PC-9 (cell line): ENCODE results near the gene NIBAN1. TPM values are rescaled to one million over a fixed set of nuclear protein-coding genes. Genes with fewer than 3 reads are reported as not detected.

ENCODE experiments used
- BruUV-seq: library from RNA; stranded (reverse); fragments of 400-500 nt; replicated peaks from 2 replicates; lab custom pipeline; 2021; lab: Mats Ljungman, UMichigan
- CTCF ChIA-PET: fragments of 300-600 bp; sonication (Branson Sonifier 250); formaldehyde crosslinking; loops from one replicate; lab custom pipeline; 2022; ENCODE audit warnings: antibody characterized with exemption; lab: Charles Lee
- POLR2A ChIA-PET: fragments of 300-600 bp; sonication (Branson Sonifier 250); formaldehyde crosslinking; loops from one replicate; lab custom pipeline; 2022; ENCODE audit warnings: antibody characterized with exemption; ENCODE audit not compliant: unreplicated experiment; lab: Charles Lee
- DNase-seq, 2 experiments: peaks; one replicate each; pipeline versions ENCODE4 v3.0.0 to v3.0.0-alpha.2; 2015 to 2022; ENCODE audit warnings: mixed read lengths in 1 of 2
- H2AFZ ChIP-seq: fragments of 200-600 bp; sonication (generic); 2 replicates; pipeline ENCODE4 v1.8.1; 2017; ENCODE audit warnings: antibody characterized with exemption
- H3F3A ChIP-seq: fragments of 200-600 bp; sonication (generic); 2 replicates; pipeline ENCODE4 v1.8.1; 2017; ENCODE audit warnings: antibody characterized with exemption, mild to moderate bottlenecking, low read depth; ENCODE audit not compliant: insufficient read depth
- H3K27ac ChIP-seq: fragments of 200-600 bp; sonication (generic); 2 replicates; pipeline ENCODE4 v1.6.1; 2016; ENCODE audit warnings: mixed run types
- H3K27me3 ChIP-seq: fragments of 200-600 bp; sonication (generic); 2 replicates; pipeline ENCODE4 v1.6.1; 2016; ENCODE audit warnings: low read depth, mixed run types; ENCODE audit not compliant: insufficient read depth
- H3K36me3 ChIP-seq: fragments of 200-600 bp; sonication (generic); 2 replicates; pipeline ENCODE4 v1.6.1; 2016; ENCODE audit warnings: low read depth, mixed run types
- H3K4me1 ChIP-seq: fragments of 200-600 bp; sonication (generic); replicated peaks from 2 replicates; pipeline ENCODE4 v1.6.1; 2016; ENCODE audit warnings: mixed run types; ENCODE audit not compliant: insufficient read depth
- H3K4me2 ChIP-seq: fragments of 200-600 bp; sonication (generic); 2 replicates; pipeline ENCODE4 v1.6.1; 2017; ENCODE audit warnings: mixed run types
- H3K4me3 ChIP-seq: fragments of 200-600 bp; sonication (generic); 2 replicates; pipeline ENCODE4 v1.6.1; 2016; ENCODE audit warnings: mixed run types
- H3K79me2 ChIP-seq: fragments of 200-600 bp; sonication (generic); 2 replicates; pipeline ENCODE4 v1.6.1; 2017; ENCODE audit warnings: low read depth, mixed run types
- H3K9me2 ChIP-seq: fragments of 200-600 bp; sonication (generic); 2 replicates; pipeline ENCODE4 v1.8.1; 2017; ENCODE audit warnings: mild to moderate bottlenecking; ENCODE audit not compliant: insufficient read depth
- H3K9me3 ChIP-seq: fragments of 200-600 bp; sonication (generic); 2 replicates; pipeline ENCODE4 v1.8.1; 2016; ENCODE audit warnings: low read depth; ENCODE audit not compliant: insufficient read depth
- H4K20me1 ChIP-seq: fragments of 200-600 bp; sonication (generic); 2 replicates; pipeline ENCODE4 v1.8.1; 2017; ENCODE audit not compliant: insufficient read depth
- EZH2 ChIP-seq: fragments of 200-600 bp; sonication (generic); IDR thresholded peaks from 2 replicates; pipeline ENCODE4 v1.8.0; 2017; ENCODE audit warnings: antibody characterized with exemption, low read depth
- intact Hi-C: fragments of 100-400 bp; cut with micrococcal nuclease; formaldehyde crosslinking; loops from one replicate; pipeline ENCODE4 v1.10.0; 2022; ENCODE audit not compliant: unreplicated experiment
- total RNA-seq: library from RNA; stranded (reverse); gene quantifications from 2 replicates; pipeline ENCODE4 v1.2.3, GENCODE V29; 2021
- TF ChIP-seq, protein P1 (sequence below): fragments of 200-600 bp; sonication (generic); conservative IDR thresholded peaks from 2 replicates; pipeline ENCODE4 v1.6.1; 2017; ENCODE audit warnings: mixed run types, antibody characterized with exemption, mild to moderate bottlenecking, moderate library complexity

Gene NIBAN1
- total RNA-seq, 1 experiment from 2014 or later: 29.3 TPM

GRCh38 chr1:184994301-184994700, 20.0 kb upstream of the NIBAN1 start:
- H3K9me2 ChIP-seq: no peaks in the 10 kb centered on the region
- intact Hi-C loops: no loop called here
- H3K4me3 ChIP-seq: no peak overlapping the region
- no TSS peak for BruUV-seq
- no peaks in the 10 kb centered on the region for H3K9me3 ChIP-seq
- H3K4me2 ChIP-seq: no peak overlapping the region
- CTCF ChIA-PET: no interaction called here
- no peaks in the 10 kb centered on the region for H4K20me1 ChIP-seq
- no peak for DNase-seq
- no peak overlapping the region for H3K27ac ChIP-seq
- H3K79me2 ChIP-seq: no peaks in the 10 kb centered on the region
- H3K27me3 ChIP-seq: no peaks in the 10 kb centered on the region
- TF ChIP-seq, protein P1, sequence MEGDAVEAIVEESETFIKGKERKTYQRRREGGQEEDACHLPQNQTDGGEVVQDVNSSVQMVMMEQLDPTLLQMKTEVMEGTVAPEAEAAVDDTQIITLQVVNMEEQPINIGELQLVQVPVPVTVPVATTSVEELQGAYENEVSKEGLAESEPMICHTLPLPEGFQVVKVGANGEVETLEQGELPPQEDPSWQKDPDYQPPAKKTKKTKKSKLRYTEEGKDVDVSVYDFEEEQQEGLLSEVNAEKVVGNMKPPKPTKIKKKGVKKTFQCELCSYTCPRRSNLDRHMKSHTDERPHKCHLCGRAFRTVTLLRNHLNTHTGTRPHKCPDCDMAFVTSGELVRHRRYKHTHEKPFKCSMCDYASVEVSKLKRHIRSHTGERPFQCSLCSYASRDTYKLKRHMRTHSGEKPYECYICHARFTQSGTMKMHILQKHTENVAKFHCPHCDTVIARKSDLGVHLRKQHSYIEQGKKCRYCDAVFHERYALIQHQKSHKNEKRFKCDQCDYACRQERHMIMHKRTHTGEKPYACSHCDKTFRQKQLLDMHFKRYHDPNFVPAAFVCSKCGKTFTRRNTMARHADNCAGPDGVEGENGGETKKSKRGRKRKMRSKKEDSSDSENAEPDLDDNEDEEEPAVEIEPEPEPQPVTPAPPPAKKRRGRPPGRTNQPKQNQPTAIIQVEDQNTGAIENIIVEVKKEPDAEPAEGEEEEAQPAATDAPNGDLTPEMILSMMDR: no peak
- no peak for TF ChIP-seq EZH2
- no peaks in the 10 kb centered on the region for H3F3A ChIP-seq
- H3K4me1 ChIP-seq: no peaks in the 10 kb centered on the region
- no peak overlapping the region for H2AFZ ChIP-seq
- POLR2A ChIA-PET: no interaction called here
- no peaks in the 10 kb centered on the region for H3K36me3 ChIP-seq

- TF ChIP-seq, protein P1: no peak
- no peak for TF ChIP-seq EZH2
- BruUV-seq: no TSS peak
- intact Hi-C loops: no loop called here
- ChIA-PET POLR2A (no interaction called here), CTCF (no interaction called here)
- H3K27ac ChIP-seq: no peak overlapping the region
- no peak overlapping the region for H2AFZ ChIP-seq
- no peaks in the 10 kb centered on the region for H3K36me3 ChIP-seq
- H3K9me3 ChIP-seq: no peaks in the 10 kb centered on the region
- H3K79me2 ChIP-seq: no peaks in the 10 kb centered on the region
- no peak overlapping the region for H3K4me2 ChIP-seq
- H3K9me2 ChIP-seq: no peaks in the 10 kb centered on the region
- no peaks in the 10 kb centered on the region for H3K4me1 ChIP-seq
- no peak overlapping the region for H3K4me3 ChIP-seq
- H3F3A ChIP-seq: no peaks in the 10 kb centered on the region
- DNase-seq: no peak
- H3K27me3 ChIP-seq: no peaks in the 10 kb centered on the region
- no peaks in the 10 kb centered on the region for H4K20me1 ChIP-seq
Measured at GRCh38 chr1:184992271-184992670, 18.0 kb upstream of the NIBAN1 start.

- Histone ChIP-seq H2AFZ (no peak overlapping the region), H3K27ac (no peak overlapping the region), H3K9me3 (no peaks in the 10 kb centered on the region), H3K79me2 (no peaks in the 10 kb centered on the region), H3K4me3 (no peak overlapping the region), H3K27me3 (no peaks in the 10 kb centered on the region), H3K9me2 (no peaks in the 10 kb centered on the region), H3K4me1 (no peaks in the 10 kb centered on the region), H3F3A (no peaks in the 10 kb centered on the region), H4K20me1 (no peaks in the 10 kb centered on the region), H3K4me2 (no peak overlapping the region), H3K36me3 (no peaks in the 10 kb centered on the region)
- intact Hi-C loops: no loop called here
- BruUV-seq: no TSS peak
- TF ChIP-seq, protein P1: no peak
- no peak for TF ChIP-seq EZH2
- ChIA-PET POLR2A (no interaction called here), CTCF (no interaction called here)
- DNase-seq: no peak
Measured at GRCh38 chr1:184990204-184990603, 15.9 kb upstream of the NIBAN1 start.
